Peyer's patch (tissue), 4 donors: Measurements from ENCODE around the gene HSD11B1L. TPM values are rescaled to one million over a fixed set of nuclear protein-coding genes. Genes with fewer than 3 reads are reported as not detected.

ENCODE experiments used
- DNase-seq, 3 donors: peaks; one replicate each; pipeline ENCODE4 v3.0.0-alpha.2; 2017 to 2019
- H3K27ac ChIP-seq, 4 donors: fragments of 200-600 bp; sonication (generic); one replicate each; pipeline ENCODE4 v1.5.1; 2016 to 2019
- H3K27me3 ChIP-seq, 2 donors: fragments of 200-600 bp; sonication (generic); one replicate each; pipeline ENCODE4 v1.5.1; 2019
- H3K36me3 ChIP-seq, 3 donors: fragments of 200-600 bp; sonication (generic); one replicate each; pipeline ENCODE4 v1.5.1; 2016 to 2019
- H3K4me1 ChIP-seq, 4 donors: fragments of 200-600 bp; sonication (generic); one replicate each; pipeline ENCODE4 v1.5.1; 2016 to 2019
- H3K4me3 ChIP-seq, 4 donors: fragments of 200-600 bp; sonication (generic); 1 replicate in 3 of 4; 2 replicates in 1 of 4; pipeline ENCODE4 v1.5.1; 2016 to 2019; ENCODE audit warnings: mild to moderate bottlenecking in 1 of 4
- H3K9me3 ChIP-seq, 4 donors: fragments of 200-600 bp; sonication (generic); one replicate each; pipeline ENCODE4 v1.5.1; 2016 to 2019; ENCODE audit warnings: mild to moderate bottlenecking in 1 of 4
- CTCF ChIP-seq, 6 experiments: fragments of 450-650 bp in 4 of 6; fragments of 200-600 bp in 2 of 6; sonication (generic) in 1 of 6; IDR thresholded peaks; one replicate each; pipeline ENCODE4 v1.5.1; 2017 to 2019; ENCODE audit warnings: antibody characterized with exemption in 6 of 6, mild to moderate bottlenecking in 3 of 6, moderate library complexity in 1 of 6
- POLR2A ChIP-seq, 2 donors: fragments of 450-650 bp; IDR thresholded peaks; one replicate each; pipeline ENCODE4 v1.5.1; 2017; ENCODE audit warnings: antibody characterized with exemption in 2 of 2, mild to moderate bottlenecking in 2 of 2, moderate library complexity in 2 of 2
- total RNA-seq, 4 donors: library from RNA; depleted of rRNA; stranded (reverse); fragments of >200 nt; gene quantifications; one replicate each; pipeline ENCODE4 v1.1.0, GENCODE V29; 2016

The HSD11B1L gene
- total RNA-seq, 4 donors from 2014 or later: 4.9 to 17.3 (median 7.2) TPM; not detected in 1

GRCh38 chr19:5717215-5717935, 36.5 kb downstream of the HSD11B1L start:
- Histone ChIP-seq H3K27me3 (no peaks in the 10 kb centered on the region), H3K36me3 (peaks cover 0 to 17% (median 0%) of the 10 kb centered on the region in 3 donors), H3K27ac (no peak overlapping the region), H3K4me1 (peaks cover 0 to 17% (median 10%) of the 10 kb centered on the region in 4 donors), H3K9me3 (no peaks in the 10 kb centered on the region), H3K4me3 (no peak overlapping the region)
- DNase-seq: no peak
- TF ChIP-seq CTCF (IDR thresholded peaks at IDR 0.05): no peak
- TF ChIP-seq POLR2A (IDR thresholded peaks at IDR 0.05): no peak

- Histone ChIP-seq H3K27ac (no peak overlapping the region), H3K36me3 (peaks cover 0 to 10% (median 0%) of the 10 kb centered on the region in 3 donors), H3K4me3 (peak overlapping the region in 1 of 4 donors; percentile 96), H3K4me1 (peaks cover 0 to 17% (median 10%) of the 10 kb centered on the region in 4 donors), H3K27me3 (no peaks in the 10 kb centered on the region), H3K9me3 (no peaks in the 10 kb centered on the region)
- no peak for DNase-seq
- no peak for TF ChIP-seq CTCF (IDR thresholded peaks at IDR 0.05)
- no peak for TF ChIP-seq POLR2A (IDR thresholded peaks at IDR 0.05)
Measured at GRCh38 chr19:5718037-5718578, 37.3 kb downstream of the HSD11B1L start.

DNA sequence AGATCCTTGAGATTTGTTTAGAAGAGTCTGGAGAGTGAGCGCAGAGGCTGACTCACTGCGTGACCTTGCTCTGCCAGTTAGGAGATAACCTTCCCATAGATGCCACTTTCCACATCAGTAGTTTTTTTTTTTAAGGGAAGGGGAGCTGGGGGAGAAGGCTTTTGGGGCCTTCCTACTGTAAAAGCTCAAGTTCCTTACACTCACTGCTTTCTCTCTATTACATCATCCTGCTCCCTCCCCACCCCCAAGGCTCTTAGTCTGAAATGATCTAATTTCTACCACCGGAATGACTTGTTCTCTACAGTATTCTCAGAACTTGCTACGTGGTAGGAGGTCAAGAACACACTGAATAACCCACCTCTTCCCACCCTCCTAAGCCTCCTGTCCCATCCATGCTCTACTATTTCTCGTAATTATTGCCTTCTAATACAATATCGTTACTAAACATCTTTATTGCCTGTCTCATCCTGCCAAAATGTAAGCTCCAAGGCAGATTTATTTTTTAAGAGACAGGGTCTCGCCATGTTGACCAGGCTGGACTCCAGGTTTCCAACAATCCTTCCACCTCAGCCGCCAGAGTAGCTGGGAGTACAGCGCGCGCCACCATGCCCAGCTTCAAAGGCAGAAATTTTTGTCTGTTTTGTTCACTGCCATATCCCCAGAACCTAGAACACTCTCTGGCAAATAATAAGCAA, 37.9 kb downstream of the HSD11B1L start:
- no peaks in the 10 kb centered on the region for H3K27me3 ChIP-seq
- H3K36me3 ChIP-seq: peaks cover 0 to 4% (median 0%) of the 10 kb centered on the region in 3 donors
- no peaks in the 10 kb centered on the region for H3K9me3 ChIP-seq
- H3K27ac ChIP-seq: peak overlapping the region in 2 of 4 donors; percentile 94 to 95
- TF ChIP-seq POLR2A (IDR thresholded peaks at IDR 0.05) (no peak), CTCF (IDR thresholded peaks at IDR 0.05) (no peak)
- no peak for DNase-seq
- H3K4me1 ChIP-seq: peaks cover 0 to 17% (median 10%) of the 10 kb centered on the region in 4 donors
- H3K4me3 ChIP-seq: peak overlapping the region; percentile 78 to 100 (median 98)

- Histone ChIP-seq H3K27ac (peak overlapping the region; percentile 90 to 97 (median 94)), H3K4me1 (peaks cover 0 to 17% (median 10%) of the 10 kb centered on the region in 4 donors), H3K27me3 (no peaks in the 10 kb centered on the region), H3K4me3 (peak overlapping the region; percentile 78 to 100 (median 98)), H3K36me3 (no peaks in the 10 kb centered on the region), H3K9me3 (no peaks in the 10 kb centered on the region)
- DNase-seq: peak in 1 of 3 donors; percentile 61
- no peak for TF ChIP-seq CTCF (IDR thresholded peaks at IDR 0.05)
- no peak for TF ChIP-seq POLR2A (IDR thresholded peaks at IDR 0.05)
Measured at GRCh38 chr19:5719274-5719960, 38.6 kb downstream of the HSD11B1L start.
